GM18511 (cell line): ENCODE data around the gene GNAT2.

Experiments used
- ATAC-seq: cut with Tn5 transposase; IDR thresholded peaks from one replicate; pipeline ENCODE4 v1.9.1; 2021; ENCODE audit warnings: mild to moderate bottlenecking, moderate library complexity; ENCODE audit not compliant: unreplicated experiment

The GNAT2 gene

DNA sequence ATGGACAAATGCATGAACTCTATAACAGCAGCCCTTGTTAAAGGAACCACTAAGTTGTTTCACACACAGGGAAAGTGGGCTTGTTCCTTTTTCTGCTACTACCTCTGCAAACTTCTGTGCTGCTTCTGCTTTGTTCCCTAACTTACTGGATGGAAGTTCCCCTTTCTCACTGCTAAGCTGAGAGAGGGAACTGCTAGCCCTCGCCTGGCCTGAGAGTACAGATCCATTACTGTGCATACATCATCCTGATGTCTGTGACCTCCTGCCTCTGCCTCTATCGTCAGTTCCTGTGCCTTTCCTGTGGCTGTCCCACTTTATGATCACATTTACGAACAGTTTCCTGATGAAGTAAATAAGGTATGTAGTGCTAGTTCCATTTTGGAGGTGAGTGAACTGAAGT lies 3.5 kb downstream of the GNAT2 start:
- ATAC-seq: no peak

DNA sequence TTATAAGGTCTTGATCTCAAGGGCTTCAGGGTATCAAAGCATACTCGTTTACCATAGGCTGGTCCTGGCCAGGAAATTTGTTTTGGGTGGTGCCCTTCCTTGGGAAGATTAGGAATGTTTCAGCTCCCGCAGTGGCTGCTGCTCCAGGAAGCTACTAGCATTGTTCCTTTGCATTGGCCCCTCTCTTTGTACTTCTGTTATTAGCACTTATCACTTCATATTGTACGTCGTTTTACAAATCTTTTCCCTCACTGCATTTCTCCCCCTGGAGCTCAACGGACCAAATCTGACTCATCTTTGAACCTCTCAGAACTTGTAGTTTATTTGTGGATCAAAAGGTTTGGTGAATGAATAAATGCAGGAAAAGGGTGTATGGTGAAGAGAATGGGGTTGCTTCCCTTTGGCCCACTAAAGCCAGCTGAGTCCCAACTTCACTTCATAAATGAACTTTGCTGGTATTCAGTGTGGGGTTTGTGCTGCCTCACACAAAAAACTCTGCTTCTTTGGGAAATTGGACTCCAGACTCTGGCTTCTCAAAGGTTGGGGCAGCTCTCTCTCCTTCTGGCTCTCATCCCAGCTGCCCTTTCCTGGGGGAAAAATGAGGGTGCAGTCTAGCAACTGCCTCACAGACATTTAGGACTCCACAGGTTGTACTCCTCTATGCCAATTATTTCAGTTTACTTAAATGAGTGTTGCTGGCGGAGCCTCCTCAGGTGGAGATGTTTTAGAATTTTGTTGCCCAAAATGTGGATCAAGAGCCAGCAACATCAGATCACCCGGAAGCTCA lies 5.9 kb downstream of the GNAT2 start:
- ATAC-seq: no peak

DNA sequence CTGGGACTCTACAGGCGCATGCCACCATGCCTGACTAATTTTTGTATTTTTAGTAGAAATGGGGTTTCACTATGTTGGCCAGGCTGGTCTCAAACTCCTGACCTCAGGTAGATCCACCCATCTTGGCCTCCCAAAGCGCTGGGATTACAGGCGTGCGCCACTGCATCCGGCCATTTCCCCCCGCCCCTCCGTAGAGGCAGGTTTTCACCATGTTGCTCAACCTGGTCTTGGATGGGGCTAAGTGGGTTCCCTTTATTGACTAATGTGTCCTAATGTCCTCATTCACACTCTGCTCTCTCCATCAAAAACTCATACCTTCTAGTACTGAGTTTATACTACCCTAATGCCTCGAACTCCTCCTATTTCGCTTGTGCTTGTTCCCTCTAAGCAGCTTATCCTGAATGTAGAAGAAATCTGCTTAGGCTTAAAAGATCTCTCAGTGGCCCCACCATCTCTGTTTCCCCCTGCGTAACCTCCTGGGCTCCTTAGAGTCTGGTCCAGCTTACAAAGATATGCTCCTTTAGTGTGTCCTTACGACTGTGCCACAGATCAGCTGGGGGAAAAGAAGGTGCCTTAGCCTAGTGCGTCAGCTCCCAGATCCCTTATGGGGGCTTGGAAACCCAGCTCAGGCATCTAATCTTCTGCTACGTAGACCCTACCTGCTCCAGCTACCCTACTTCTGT lies 8.0 kb downstream of the GNAT2 start:
- no peak for ATAC-seq

DNA sequence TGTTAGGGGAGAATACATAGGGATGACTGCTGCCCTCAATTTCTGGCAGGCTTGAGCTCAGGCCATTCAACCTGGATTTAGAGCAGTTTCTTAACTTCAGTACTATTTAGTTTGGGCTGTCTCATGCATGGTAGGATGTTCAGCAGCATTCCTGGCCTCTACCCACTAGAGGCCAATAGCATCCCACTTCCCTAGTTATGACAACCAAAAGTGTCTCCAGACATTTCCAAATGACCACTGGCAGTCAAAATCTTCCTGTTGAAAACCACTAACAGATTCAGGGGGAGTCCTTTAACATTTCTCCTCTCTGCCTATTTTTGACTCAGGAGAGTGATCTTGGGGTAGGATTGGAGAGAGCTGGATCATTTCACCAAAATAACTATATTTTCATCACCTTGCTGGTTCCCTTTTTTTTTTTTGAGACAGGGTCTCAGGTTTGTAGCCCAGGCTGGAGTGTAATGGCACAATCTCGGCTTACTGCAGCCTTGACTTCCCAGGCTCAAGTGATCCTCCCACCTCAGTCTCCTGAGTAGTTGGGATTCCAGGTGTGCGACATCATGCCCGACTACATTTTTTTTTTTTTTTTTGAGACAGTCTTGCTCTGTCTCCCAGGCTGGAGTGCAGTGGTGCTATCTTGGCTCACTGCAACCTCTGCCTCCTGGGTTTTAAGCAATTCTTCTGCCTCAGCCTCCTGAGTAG lies 8.7 kb downstream of the GNAT2 start:
- ATAC-seq: no peak

DNA sequence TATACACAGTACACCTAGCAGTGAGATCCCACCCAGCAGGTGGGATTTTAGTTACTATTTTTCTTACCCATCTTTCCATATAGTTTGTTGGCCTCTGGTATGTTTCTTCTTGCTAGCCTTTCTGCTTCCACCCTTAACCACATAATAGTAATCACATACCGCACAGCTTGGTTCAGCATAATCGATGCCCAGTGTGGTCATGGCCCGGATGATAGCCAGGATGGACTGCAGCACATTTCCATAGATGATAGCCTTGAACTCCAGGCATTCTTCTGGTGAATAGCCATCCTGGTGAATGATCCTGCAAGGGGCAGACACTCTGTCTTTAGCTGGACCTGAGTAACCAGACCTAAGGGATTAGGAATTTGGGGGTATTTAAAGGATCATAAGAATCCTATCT lies 9.5 kb downstream of the GNAT2 start:
- no peak for ATAC-seq

DNA sequence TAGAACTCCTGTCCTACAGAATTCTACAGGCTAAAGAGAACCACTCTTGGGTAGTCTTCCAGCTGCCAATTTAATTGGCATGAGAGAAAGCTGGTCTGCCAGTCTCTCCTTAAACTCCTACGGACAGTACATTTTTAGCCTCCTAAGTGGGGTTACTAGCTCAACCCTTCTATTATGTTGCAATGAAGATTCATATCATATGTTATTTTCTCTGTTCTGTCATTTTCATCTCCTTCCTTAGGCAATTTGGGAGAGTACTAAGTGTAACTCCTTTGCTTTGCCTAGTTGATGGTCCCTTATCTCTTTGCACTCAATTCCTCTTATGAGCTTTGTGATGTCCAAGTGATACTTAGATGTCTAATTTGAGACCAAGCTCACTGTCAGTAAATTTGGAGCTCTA lies 14.0 kb downstream of the GNAT2 start:
- ATAC-seq: no peak

DNA sequence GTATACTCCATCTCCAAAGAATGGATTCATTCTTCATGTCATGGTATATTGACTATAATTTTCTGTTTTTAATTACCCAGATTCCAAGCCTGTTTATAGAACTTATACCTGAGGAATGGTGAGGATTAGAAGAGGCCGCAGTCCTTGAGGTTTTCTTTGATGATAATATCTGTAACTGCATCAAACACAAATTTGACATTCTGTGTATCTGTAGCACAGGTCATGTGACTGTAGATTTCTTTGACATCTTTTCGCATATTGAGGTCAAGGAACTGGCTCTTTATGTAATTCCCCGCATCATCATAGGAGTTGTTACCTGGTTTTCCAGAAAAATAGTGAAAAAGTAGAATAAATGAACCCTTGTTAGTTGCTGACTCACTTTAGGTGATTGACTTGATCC lies 16.2 kb downstream of the GNAT2 start:
- no peak for ATAC-seq

DNA sequence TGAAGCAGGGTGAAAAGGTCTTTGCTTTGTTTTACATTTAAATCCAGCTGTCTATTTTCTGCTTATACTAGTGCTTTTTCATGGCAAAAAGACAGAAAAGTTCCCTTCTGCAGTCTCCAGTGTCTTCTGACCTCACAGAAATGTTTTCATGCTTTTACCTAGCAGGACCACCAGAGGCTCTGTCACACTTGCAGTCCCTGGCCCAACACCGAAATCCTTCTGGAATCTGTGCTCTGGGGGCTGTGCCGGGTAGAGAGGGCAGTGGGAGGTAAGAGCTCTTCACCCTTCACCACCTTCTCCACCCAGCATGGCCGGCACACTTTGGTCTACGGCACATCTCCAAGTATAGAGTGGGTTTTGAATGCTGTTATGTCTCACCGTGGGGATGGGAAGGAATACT lies 20.8 kb downstream of the GNAT2 start:
- no peak for ATAC-seq

DNA sequence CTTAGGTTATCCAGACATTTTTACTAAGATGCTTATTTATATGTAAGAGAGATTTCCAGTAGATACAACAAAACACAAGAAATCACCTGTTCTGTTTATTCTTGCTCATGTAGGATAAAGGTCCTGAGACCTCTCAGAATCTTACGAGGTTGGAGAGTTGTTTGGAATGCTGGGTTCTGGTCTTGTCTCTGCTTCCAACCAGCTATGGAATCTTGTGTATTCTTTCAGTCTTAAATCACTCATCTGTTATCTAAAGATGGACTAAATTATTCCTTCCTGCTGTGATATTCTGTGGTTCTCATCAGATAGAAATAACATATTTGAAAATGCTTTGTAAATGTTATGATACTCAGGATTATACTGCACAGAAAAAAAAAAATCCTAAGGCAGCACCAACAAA lies 21.3 kb downstream of the GNAT2 start:
- ATAC-seq: no peak

DNA sequence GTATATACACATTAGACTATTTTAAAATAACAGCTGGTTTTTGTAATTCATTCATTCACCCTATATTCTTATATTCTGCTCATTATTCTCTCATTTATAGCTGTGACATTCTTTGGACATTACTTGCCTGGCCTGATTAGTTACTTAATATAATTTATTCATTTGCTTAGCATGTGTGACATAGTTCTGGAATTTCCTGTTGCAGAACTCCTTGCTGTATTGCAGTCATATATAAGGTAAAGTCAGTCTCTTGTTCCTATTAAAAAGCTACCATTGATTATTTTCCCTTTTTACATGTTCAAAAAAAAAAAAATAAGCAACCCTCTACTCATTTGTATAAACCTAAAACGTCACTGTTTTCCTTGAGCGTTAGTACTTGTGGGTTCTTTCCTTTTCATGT lies 23.9 kb downstream of the GNAT2 start:
- no peak for ATAC-seq

DNA sequence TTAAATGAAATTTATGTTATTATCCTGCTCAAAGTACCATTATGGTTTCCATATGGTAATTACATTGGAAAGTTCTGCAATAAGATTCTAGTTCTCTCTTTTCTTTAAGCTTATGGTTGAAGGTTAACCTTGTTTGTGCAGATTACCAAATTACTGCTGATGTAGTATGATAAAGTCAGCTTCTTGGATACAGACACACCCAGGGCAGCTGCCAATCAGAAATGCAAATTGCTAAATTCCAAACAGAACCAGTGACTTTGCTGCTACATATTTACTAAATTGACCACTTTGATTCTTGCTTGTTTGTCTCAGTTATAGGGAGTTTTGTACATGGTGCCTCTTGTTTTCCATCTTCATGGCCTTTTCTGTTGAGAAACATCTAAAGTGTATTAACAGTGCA lies 26.5 kb downstream of the GNAT2 start:
- no peak for ATAC-seq

DNA sequence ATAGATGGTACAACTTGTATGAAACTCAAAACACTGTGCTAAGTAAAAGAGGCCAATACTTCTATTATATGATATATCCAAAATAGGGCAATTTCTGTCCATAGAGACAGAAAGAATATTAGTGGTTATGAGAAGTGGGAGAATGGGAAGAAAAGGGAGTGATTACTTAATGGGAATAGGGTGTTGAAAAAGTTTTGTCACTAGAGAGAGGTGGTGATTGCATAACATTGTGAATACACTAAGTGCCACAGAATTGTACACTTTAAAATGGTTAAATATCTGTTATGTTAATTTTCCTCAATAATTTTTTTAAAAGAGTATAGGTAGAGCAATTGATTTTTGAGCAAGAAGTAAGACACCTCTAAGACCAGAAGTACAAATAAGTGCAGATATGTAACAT lies 29.7 kb downstream of the GNAT2 start:
- ATAC-seq: no peak

DNA sequence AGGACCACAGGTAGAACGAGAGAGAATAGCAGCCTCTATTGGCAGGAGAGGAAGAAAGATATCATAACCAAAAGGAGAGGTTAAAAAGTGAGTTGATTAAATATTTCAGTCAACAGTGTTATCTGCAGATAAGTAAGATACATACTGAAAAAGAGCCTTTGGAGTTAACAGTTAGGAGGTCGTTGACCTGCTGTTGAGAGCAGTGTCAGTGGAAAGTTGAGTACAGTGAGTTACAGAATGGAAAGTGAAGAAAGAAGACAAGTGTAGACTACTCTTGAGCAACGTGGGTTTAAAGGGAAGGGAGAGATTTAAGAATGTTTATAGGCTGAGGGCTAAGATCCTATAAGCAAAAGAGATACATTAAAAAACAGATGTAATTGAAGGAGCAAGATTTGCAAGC lies 30.2 kb downstream of the GNAT2 start:
- no peak for ATAC-seq

DNA sequence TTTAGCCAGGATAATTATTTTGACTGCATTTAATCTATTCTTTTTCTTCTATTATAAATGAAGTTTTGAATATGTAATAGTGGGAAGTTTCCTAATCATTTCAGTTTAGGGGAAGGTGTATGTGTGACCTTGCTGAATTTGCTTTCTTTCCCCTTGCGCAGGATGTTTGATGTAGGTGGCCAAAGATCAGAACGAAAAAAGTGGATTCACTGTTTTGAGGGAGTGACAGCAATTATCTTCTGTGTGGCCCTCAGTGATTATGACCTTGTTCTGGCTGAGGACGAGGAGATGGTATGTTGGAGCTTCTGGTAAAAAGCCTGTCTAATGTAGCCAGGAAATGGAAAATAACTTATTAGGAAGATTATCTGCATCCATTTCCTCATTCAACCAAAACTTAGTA lies 33.4 kb downstream of the GNAT2 start:
- ATAC-seq: no peak

DNA sequence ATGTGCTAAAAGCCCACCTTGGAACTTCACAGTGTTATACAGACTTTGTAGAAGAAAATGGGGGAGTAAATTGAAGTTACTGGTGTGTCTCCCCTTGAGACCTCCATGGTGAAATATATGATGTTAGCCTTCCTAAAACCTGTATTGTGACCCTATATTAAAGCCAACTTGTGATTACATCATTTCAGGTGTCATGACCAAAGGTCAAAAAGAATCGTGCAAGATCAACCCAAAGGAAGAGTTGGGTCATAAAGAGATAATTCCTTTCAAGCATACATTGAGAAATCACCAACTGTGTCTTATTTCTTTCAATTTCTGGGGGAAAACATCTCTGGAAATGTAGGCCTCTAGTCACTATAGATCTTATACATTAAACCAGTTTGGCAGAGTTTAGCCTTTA lies 34.6 kb downstream of the GNAT2 start:
- no peak for ATAC-seq

DNA sequence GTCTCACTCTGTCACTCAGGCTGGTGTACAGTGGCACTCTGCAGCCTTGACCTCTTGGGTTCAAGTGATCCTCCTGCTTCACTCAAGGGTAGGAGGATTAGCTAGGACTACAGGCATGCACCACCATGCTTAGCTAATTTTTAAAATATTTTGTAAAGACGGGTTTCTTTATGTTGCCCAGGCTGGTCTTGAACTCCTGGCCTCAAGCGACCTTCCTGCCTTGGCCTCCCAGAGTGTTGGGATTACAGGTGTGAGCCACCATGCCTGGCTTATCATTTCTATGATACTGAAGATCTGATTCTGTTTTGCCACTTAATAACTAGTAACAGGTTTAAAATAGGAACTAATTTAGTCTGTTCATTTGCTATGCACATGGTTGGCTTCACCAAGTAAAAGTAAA lies 37.4 kb downstream of the GNAT2 start:
- no peak for ATAC-seq

DNA sequence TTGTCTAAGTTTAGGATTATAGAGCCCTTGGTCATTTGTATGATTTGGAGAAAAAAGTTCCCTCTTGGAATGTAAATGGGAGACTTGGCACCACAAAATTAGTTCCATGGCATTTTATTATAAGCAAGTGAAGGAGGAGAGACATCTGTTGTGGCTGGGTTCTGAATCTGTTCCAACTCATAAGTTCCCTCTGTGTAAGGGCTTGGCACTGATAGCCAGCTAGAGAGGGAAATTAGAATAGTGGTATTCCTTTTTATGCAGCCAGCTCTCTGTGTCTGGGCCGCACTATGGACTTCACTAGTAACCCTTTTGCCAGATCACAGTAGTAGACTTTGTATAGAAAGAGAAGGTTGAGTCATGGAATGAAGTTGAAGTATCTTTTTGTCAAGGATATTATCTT lies 39.9 kb downstream of the GNAT2 start:
- ATAC-seq: no peak

DNA sequence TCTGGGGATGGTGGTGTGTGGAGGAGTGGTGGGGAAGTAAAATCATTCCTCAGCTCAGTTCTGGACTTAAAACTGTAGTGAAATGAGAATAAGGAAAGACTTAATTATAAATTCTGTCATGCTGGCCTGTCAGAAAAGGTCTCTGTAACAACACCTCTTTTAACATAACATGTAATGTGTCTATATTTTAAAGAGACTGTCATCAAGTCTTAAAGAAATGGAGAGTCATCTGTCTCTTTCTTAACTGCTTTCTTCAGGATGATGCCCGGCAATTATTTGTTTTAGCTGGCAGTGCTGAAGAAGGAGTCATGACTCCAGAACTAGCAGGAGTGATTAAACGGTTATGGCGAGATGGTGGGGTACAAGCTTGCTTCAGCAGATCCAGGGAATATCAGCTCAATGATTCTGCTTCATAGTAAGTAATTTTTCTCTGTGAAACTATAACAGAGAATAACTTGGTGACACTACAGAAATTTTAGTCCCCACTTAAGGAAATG lies 40.4 kb downstream of the GNAT2 start:
- no peak for ATAC-seq

DNA sequence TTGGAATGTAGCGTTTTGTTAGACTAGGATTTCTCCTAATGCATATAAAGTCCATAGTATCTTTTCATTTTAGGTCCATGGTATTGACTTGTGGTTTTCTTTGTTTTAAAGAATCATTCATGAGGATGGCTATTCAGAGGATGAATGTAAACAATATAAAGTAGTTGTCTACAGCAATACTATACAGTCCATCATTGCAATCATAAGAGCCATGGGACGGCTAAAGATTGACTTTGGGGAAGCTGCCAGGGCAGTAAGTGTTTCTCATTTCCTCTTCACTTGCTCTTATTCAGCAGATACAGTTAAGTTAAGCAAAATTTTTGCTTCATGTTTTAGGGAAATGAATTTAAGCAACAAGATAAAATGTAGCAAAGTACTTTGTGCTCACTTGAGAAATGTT lies 45.6 kb downstream of the GNAT2 start:
- ATAC-seq: no peak

DNA sequence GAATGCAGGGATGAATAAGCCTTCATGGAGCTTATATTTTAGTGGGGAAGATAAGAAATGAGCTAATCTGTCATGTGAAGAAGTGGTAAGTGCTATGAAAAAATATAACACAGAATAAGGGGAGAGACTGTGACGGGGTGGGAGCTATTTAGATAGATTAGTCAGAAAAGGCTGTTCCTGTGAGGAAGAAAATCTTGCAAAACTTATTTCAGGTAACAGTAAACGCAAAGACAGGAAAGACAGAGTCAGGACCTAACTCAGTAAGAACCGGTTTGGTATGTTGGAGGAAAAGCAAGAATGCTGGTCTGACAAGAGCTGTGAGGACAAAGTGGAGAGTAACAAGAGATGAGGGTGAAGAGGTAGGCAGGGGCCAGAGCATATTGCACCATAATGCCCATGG lies 49.0 kb downstream of the GNAT2 start:
- ATAC-seq: no peak

DNA sequence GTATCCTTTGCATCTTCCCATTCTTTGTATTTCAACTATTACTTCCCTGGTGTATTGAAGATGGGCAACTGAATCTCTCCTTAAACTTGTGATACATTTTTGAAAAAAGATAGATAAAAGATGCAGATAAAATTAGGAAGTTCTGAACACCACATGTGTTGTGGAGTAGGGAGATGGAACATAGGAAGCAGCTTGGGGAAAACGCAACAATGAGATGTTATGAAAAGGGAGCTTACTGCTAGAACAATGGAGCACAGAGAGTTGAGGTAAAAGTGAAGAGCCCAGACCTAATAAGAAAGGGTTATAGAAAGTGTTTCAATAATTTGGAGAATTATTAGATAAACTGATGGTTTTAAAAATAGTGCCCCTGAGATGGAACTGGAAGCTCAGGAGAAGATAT lies 50.1 kb downstream of the GNAT2 start:
- no peak for ATAC-seq
